ENCODE measurements around the gene MGAT3. TPM values are rescaled to one million over a fixed set of nuclear protein-coding genes. Genes with fewer than 3 reads are reported as not detected.

Gene MGAT3
- total and polyA plus RNA-seq, 2 donors (not counting 1 experiment from before 2014, with no cell fraction given) = 11.1 to 27.8 TPM

DNA sequence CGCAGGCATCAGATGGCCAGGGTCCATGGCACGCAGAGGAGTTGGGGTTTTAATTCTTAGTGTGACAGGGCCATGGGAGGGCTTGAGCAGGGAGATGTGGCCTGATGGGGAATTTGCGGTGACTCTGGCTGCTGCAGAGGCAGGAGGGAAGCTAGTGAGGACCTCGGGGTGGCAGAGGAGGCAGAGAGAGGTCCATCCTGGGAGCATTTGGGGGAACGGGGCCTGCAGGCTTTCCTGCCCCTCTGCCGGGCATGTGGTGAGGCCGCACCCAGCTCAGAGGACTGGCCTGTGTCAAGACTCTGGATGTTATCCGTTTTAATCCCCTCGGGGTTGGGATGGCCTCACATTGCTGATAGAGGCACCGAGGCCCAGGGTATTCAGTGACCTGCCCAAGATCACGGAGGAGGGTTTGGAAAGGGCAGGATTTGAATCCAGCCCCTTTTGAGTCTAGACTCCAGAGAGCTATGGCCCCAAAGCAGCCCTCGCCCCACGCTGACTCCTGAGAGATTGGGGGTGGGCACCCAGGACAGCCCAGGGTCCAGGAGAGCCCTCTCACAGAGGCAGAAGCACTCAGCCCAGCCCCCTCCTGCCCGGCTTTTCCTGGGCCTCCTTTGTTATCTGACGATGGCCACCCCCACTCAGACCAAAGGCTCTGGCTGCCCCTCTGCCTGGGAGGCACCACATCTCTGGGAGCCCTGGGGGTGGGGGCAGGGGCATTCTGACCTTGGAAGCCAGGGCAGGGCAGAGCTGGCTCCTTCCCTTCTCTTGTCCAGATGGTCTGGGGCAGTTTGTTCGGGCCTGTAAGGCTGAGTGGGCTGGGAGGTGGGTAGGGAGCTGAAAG lies 13.9 kb downstream of the MGAT3 start:
- no peaks in the 10 kb centered on the region for H3K9me3 ChIP-seq (ENCODE audit: control extremely low read depth in 1 of 3, control insufficient read depth in 2 of 3, insufficient read depth in 1 of 3, low read length in 2 of 3)
- CTCF ChIA-PET = interaction anchor here (0.6 to 2.7 kb wide), 6 partner anchors 23 to 1384 kb away, joined by 3 to 9 read pairs (median 3); partner anchors contain the start of gene TAB1
- peaks cover 50 to 78% of the 10 kb centered on the region in 2 donors for H3K4me1 ChIP-seq (ENCODE audit: control insufficient read depth in 2 of 2, insufficient read depth in 2 of 2, low read length in 2 of 2)
- H2AFZ ChIP-seq (ENCODE audit: insufficient read depth, low read depth, low read length, poor library complexity, severe bottlenecking) = no peak overlapping the region
- TF ChIP-seq, protein P1, sequence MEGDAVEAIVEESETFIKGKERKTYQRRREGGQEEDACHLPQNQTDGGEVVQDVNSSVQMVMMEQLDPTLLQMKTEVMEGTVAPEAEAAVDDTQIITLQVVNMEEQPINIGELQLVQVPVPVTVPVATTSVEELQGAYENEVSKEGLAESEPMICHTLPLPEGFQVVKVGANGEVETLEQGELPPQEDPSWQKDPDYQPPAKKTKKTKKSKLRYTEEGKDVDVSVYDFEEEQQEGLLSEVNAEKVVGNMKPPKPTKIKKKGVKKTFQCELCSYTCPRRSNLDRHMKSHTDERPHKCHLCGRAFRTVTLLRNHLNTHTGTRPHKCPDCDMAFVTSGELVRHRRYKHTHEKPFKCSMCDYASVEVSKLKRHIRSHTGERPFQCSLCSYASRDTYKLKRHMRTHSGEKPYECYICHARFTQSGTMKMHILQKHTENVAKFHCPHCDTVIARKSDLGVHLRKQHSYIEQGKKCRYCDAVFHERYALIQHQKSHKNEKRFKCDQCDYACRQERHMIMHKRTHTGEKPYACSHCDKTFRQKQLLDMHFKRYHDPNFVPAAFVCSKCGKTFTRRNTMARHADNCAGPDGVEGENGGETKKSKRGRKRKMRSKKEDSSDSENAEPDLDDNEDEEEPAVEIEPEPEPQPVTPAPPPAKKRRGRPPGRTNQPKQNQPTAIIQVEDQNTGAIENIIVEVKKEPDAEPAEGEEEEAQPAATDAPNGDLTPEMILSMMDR (IDR thresholded peaks at IDR 0.05) = no peak
- Mint-ChIP-seq H3K9me3 (ENCODE audit: insufficient read depth) (no peaks in the 10 kb centered on the region), H3K27me3 (no peaks in the 10 kb centered on the region), H3K4me3 (peak overlapping the region; percentile 5), H3K27ac (peak overlapping the region; percentile 89), H3K4me1 (peaks cover 72% of the 10 kb centered on the region)
- H3K4me2 ChIP-seq (replicated peaks; ENCODE audit: low read depth, low read length, poor library complexity, severe bottlenecking) = peak overlapping the region; percentile 69
- 94% methylated on average over 13 of the region's 16 CpGs for WGBS (ENCODE audit: insufficient coverage)
- intact Hi-C loops (cut with micrococcal nuclease) = loop anchor here (5.0 kb wide), 1 partner anchor 33 kb away; no protein-coding TSS in a partner anchor
- DNase-seq = no peak
- no peaks in the 10 kb centered on the region for H3K36me3 ChIP-seq (replicated peaks in 1 of 2; ENCODE audit: control extremely low read depth in 1 of 2, control insufficient read depth in 1 of 2, extremely low read depth in 1 of 2, insufficient read depth in 2 of 2, low read length in 1 of 2)
- H3K27me3 ChIP-seq (replicated peaks in 1 of 4; ENCODE audit: control extremely low read depth in 1 of 4, control insufficient read depth in 3 of 4, insufficient read depth in 4 of 4, low read length in 3 of 4) = no peaks in the 10 kb centered on the region
- POLR2A ChIA-PET = interaction anchor here (0.9 to 2.2 kb wide), 2 partner anchors 21 to 23 kb away, joined by 3 to 8 read pairs; no protein-coding TSS in a partner anchor
- H4K20me1 ChIP-seq (ENCODE audit: control insufficient read depth, insufficient read depth, low read length, poor library complexity, severe bottlenecking) = peaks cover 4% of the 10 kb centered on the region
- H3K9ac ChIP-seq (ENCODE audit: low read length) = peak overlapping the region; percentile 4
- peak overlapping the region in 1 of 2 donors; percentile 68 for H3K27ac ChIP-seq (ENCODE audit: low read length in 2 of 2)
- H3K79me2 ChIP-seq (ENCODE audit: control insufficient read depth, insufficient read depth, low read length) = peaks cover 28% of the 10 kb centered on the region
- no peak for ATAC-seq (ENCODE audit: low read depth)
- no peak overlapping the region for H3K4me3 ChIP-seq (ENCODE audit: control extremely low read depth in 1 of 5, extremely low read depth in 1 of 5, insufficient read depth in 1 of 5, low read depth in 2 of 5, low read length in 4 of 5)
